NCI-H1694 treated with DMSO at 0.1 percent for 48 hours (cell line): ENCODE results near the gene ZNF543.
A peak's percentile ranks its signal among the peaks of the same experiment; 100 is the strongest.
"Not testable (repeated sequence)": the region's sequence is repeated elsewhere in the genome, so short reads cannot be mapped to it uniquely, and the experiment has no call there.

ENCODE experiments used
- DNase-seq: peaks from one replicate; lab custom pipeline; 2025; lab: John Stamatoyannopoulos, UW

ZNF543 gene

DNA sequence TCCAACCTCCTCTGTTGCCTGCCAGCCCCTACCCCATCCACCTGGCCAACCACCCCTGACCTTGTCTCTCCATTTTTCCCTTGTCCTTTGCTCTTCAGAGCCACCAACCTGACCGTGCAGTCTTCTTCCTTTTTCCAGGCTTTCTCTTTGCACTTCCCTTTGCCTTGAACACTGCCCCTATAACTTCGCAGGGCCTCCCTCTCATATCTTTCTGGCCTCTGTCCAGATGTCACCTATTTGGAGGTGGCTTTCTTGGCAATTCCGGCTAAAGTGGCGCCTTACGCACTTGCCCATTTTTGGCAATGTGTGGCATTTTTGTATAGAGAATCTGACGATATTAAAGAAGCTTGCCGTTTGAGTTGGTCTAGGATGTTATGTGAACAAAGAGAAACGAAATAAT, 844 bp downstream of the ZNF543 start:
- no peak for DNase-seq

- DNase-seq = no peak
Measured at GRCh38 chr19:57321751-57322150, 1.5 kb downstream of the ZNF543 start.

- no peak for DNase-seq
Measured at GRCh38 chr19:57324992-57325391, 4.7 kb downstream of the ZNF543 start.

- no peak for DNase-seq
Measured at GRCh38 chr19:57327993-57328392, 7.7 kb downstream of the ZNF543 start.

DNA sequence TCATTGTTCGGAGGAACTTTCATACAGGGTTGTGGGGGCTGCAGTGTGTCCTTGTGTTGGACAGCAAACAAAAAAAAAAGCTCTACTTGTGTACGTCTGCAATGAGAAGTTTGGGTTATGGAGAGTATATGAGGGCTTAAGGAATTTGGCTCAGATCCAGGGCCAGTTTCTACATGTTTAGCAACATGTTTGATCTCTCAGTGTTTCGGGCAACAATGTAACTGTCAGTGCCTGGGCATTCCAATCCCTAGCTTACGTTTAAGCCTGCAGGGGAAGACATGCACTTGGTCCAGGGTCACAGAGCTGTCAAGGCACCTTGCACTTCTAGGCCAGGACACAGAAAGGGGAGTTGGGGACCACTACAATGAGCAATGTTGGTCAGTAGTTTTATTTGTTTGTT, 13.9 kb downstream of the ZNF543 start:
- no peak for DNase-seq

- DNase-seq = no peak
Measured at GRCh38 chr19:57338877-57339276, 18.6 kb downstream of the ZNF543 start.

- no peak for DNase-seq
Measured at GRCh38 chr19:57342582-57342981, 22.3 kb downstream of the ZNF543 start.

GRCh38 chr19:57348136-57348535, 27.9 kb downstream of the ZNF543 start:
- DNase-seq = no peak

DNA sequence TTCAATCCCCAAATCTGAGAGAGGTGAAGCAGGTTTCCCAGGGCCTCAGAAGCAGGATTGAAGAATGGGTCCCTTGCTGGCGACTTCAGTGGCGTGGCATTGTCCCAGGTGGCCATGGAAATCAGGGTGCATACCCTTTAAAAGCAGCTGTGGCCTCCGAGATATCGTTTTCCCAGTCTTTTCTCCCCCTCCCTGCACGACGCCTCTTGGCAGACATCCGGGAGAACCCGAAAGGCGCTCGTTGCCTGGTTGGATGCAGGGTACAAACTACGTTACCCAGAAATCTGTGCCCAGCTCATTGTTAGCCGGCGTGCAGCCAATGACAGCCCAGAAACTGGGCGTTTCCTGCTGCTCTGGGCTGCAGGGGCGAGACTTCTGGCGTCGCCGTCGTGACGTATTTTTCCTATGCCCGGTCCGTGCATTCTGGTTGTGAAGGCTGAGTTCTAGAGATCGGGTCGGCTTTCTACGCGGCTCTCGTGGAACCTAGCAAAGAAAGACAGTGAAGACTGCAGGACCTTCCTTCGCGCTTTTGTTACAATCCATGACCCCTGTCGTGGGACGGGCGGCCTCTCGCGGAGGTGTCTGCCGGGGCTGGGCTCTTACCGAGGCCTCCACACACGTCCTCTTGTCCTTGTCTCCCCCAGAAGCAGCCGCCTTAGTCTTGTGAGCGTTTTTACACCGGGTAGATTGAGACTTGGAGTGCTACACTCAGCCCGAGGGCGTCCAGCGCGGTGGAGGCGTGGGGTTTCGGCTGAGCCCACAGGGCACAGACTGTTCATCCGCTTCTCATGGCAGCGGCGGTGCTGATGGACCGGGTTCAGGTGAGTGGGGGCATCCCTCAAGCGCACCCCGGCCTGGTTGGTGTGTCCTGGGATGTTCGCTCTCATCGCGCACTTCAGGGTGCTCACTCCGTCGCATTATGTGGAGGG, 30.9 kb downstream of the ZNF543 start, which contains the start of gene ZNF304:
Gene ZNF304 (plus strand): TSS at position 395 of the 929 bp plus-strand sequence. CDS start 394 bp downstream, at position 789.
- DNase-seq = peak; percentile 86

DNA sequence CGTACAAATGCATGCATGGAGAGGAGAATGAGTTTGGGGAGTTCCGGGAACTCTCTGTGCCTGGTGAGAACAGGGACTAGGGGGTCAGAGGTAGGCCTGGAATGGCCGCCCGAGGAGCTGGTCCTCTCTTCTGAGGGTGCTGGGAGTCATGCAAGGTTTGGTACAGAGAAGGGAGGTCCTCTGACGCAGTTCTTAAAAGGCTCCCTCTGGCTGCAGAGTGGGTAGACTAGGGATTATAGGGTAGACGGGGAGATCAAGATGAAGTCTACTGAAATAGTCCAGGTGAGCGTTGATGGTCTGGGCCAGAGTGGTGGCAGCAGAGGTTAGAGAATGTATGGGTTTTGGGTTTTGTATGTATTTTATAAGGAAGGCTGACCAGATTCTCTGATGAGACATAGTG, 31.6 kb downstream of the ZNF543 start:
- no peak for DNase-seq

- no peak for DNase-seq
Measured at GRCh38 chr19:57355916-57356315, 35.6 kb downstream of the ZNF543 start.

- DNase-seq = no peak
Measured at GRCh38 chr19:57357406-57357805, 37.1 kb downstream of the ZNF543 start.

GRCh38 chr19:57359300-57359699, 39.0 kb downstream of the ZNF543 start:
- DNase-seq = no peak

DNA sequence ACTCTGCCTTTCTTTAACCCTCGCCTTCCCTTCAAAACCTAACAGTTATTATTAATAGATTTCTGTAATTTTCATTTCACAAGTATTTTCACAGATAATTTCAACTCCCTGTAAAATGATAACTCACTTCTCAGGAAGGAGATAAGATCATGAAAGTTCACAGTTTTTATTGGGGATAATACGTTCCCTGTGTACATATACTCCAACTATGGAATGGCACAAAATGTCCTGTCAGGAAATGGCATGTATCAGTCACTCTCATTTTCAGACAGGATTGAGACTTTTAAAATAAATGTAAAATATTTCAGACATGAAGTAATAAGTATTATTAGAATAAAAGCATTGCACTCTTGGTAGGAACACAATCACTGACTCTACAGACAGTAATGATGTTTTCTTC, 42.1 kb downstream of the ZNF543 start:
- no peak for DNase-seq

GRCh38 chr19:57362997-57363687, 42.9 kb downstream of the ZNF543 start, which contains the start of the genes TRAPPC2B and ZNF547:
Gene TRAPPC2B, plus strand, starts transcription at chr19:57363551. Its CDS starts 1,283 bp downstream, at chr19:57364834.
Gene ZNF547, plus strand, starts transcription at chr19:57363551. Its CDS starts 5,005 bp downstream, at chr19:57368556.
- DNase-seq = peak; percentile 97

DNA sequence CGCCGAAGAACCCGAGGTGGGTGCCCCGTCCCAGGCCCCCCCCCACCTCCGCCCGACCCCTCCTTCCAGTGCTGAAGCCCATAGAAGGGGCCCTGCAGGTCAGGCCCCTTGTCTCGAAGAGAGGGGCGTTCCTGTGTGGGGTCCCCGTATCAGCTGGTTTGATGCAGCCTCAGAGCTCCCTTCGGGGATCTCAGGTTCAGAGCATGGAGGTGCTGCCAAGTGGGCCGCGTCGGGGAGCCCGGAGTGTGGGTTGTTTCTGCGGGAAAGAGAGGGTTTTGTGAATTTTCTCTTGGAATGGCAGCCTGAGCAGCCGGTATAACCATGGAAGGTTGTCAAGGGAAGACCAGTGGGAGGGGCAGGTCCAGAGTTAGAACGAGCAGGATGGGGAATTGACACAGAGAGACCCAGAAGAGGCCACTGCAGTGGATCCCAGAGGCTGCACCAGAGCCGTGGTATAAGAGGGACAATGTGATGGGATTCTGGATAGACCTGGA, 43.5 kb downstream of the ZNF543 start:
- DNase-seq = no peak

DNA sequence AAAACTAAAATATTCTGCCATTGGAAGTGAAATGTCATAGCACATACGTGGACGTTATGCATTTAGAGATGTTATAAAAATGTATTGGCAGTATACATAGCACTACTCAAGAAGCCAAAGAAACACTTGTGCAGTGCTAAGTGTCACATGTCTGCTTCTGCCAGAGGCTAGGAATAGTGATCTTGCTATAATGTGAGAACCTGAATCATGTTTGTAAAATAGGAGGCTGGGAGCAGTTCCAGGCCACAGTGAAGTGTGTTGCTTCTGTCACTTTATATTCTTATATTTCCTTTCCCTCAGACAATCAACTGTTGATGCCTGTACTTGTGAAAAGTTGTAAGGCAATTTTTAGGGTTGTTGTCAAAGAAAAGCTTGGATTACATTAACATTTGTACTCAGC, 46.5 kb downstream of the ZNF543 start:
- no peak for DNase-seq

DNA sequence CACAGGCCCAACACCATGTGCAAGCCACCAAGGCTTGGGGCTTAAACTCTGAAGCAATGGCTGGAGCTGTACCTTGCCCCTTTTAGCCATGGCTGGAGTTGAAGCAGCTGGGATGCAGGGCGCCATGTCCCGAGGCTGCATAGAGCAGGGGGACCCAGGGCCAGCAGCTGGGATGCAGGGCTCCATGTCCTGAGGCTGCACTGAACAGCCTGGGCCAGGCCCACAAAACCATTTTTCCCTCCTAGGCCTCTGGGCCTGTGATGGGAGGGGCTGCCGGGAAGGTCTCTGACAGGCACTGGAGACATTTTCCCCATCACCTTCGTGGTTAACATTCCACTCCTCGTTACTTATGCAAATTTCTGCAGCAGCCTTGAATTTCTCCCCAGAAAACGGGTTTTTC, 53.9 kb downstream of the ZNF543 start:
- no peak for DNase-seq

DNA sequence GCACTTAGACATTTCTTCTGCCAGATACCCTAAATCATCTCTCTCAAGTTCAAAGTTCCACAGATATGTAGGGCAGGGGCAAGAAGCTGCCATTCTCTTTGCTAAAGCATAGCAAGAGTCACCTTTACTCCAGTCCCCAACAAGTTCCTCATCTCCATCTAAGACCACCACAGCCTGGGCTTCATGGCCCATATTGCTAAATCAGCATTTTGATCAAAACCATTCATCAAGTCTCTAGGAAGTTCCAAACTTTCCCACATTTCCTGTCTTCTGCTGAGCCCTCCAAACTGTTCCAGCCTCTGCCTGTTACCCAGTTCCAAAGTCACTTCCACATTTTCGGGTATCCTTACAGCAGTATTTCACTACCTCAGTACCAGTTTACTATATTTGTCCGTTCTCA, 54.4 kb downstream of the ZNF543 start:
- DNase-seq = not testable (repeated sequence)

DNA sequence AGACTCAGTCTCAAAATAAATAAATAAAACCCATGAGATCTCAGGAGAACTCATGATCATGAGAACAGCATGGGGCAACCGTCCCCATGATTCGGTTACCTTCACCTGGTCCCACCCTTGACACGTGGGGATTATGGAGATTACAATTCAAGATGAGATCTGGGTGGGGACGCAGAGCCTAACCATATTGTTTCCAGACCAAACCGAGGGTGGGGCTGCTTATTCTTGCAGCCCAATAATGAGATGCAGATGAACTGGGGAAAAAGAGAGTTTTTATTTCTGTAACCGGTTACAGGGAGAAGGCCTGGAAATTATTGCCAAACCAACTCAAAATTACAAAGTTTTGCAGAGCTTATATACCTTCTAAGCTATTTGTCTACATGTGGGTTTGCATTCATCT, 55.9 kb downstream of the ZNF543 start:
- no peak for DNase-seq

DNA sequence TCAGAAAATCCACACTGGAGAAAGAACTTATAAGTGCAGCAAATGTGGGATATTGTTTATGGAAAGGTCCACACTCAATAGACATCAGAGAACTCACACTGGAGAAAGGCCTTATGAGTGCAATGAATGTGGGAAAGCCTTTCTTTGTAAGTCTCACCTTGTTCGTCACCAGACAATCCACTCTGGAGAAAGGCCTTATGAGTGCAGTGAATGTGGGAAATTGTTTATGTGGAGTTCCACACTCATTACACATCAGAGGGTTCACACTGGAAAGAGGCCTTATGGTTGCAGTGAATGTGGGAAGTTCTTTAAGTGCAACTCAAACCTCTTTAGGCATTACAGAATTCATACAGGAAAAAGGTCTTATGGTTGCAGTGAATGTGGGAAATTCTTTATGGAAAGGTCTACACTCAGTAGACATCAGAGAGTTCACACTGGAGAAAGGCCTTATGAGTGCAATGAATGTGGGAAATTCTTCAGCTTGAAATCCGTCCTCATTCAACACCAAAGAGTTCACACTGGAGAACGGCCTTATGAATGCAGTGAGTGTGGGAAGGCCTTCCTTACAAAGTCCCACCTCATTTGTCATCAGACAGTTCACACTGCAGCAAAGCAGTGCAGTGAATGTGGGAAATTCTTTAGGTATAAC, 57.4 kb downstream of the ZNF543 start:
- DNase-seq = no peak
